Spleen (tissue), 7 donors: ENCODE results near the gene RBM4.

Source experiments
- CTCF ChIP-seq, 11 experiments: fragments of 200-600 bp in 7 of 11; fragments of 450-650 bp in 4 of 11; sonication (generic) in 4 of 11; IDR thresholded peaks in 8 of 11; conservative IDR thresholded peaks in 3 of 11; 1 replicate in 7 of 11; 2 replicates in 4 of 11; pipeline versions ENCODE4 v1.4.0 to v1.8.0; 2016 to 2021; ENCODE audit warnings: antibody characterized with exemption in 11 of 11, inconsistent platforms in 4 of 11, mild to moderate bottlenecking in 1 of 11
- POLR2A ChIP-seq, 3 donors: fragments of 450-650 bp; IDR thresholded peaks; one replicate each; pipeline ENCODE4 v1.5.1; 2017; ENCODE audit warnings: antibody characterized with exemption in 3 of 3, mild to moderate bottlenecking in 1 of 3
- POLR2AphosphoS5 ChIP-seq, 3 donors: sonication (generic); formaldehyde crosslinking; IDR thresholded peaks; one replicate each; pipeline ENCODE4 v1.5.1; 2017; ENCODE audit warnings: antibody characterized with exemption in 3 of 3
- donor health status: DM: no; HTN: no; CAD: no; lungs with moderate emphysema.
- donor health status: DM: no; HTN: no; CAD: no.
- donor health status: DM: no; HTN: no; CAD: no.

- peak in 3 of 11 experiments; percentile 14 to 53 (median 28) for TF ChIP-seq CTCF (IDR thresholded peaks at IDR 0.05 in 8 of 11, conservative IDR thresholded peaks at IDR 0.05 in 3 of 11)
- peak; percentile 11 to 79 (median 72) for TF ChIP-seq POLR2A (IDR thresholded peaks at IDR 0.05)
- peak; percentile 93 to 97 (median 95) for TF ChIP-seq POLR2AphosphoS5 (IDR thresholded peaks at IDR 0.05)
These were observed 39.3 kb downstream of the RBM4 start, which contains the start of gene RBM4B for GRCh38 chr11:66677599-66678375.
